ENCODE results near the gene CASQ1. TPM values are rescaled to one million over a fixed set of nuclear protein-coding genes. Genes with fewer than 3 reads are reported as not detected.

CASQ1 gene
- total RNA-seq (2014; rRNA removed; shearing (Covaris generic); ENCODE audit: low replicate concordance), result not detected in 2 replicates

DNA sequence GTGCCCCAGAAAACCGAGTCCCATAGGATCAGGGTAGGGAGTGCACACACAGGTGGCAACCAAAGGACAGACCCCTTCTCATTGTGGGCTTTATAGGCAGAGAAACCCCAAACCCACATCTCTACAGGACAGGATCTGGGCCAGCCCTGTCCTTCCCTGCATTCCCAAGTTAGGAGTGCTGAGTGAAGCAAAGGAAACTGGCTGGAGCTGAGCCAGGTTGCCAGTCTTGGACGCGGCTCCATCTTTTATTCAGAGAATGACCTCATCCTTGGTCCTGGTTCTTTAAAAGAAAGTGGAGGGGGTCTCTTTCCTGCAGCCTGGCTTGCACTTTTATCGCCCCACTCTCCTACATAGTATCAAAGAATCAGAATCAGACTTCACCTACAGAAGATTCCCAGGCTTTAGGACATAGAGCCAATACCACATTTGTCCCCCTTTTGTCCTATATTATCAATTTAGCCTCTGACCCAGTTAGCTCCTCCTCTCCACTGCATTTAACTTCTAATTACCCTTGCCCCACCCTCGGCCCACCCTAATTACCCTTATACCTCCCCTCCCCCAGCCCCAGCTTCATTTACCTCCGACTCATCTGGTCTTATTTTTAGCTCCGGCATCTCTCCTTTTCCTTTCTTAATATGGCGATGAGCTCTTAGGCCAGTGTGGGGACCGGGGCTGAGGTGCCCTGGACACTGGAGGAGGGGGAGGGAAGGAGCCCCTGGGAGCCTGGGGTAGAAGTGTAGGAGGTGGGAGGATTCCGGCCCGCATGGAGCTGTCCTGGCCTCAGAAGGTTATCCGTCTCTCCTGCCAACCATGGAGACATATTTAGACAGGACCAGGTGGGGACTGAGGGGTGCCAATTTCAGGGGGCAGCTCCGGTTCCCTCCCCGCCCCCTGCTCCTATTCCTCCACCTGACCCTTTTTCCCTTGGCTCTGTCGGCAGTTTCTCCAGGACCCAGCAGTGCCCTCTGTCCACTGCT, at the start of gene CASQ1:
Gene CASQ1 (plus strand): TSS at position 927 of the 977 bp plus-strand sequence. CDS start 177 bp downstream, outside the sequence.
- DNase-seq (ENCODE audit: low read depth), result no peak
- in situ Hi-C loops (cut with HindIII; ENCODE audit: low pct_unique_long_range_greater_than_20kb, low sequenced_read_pairs), result no loop called here

DNA sequence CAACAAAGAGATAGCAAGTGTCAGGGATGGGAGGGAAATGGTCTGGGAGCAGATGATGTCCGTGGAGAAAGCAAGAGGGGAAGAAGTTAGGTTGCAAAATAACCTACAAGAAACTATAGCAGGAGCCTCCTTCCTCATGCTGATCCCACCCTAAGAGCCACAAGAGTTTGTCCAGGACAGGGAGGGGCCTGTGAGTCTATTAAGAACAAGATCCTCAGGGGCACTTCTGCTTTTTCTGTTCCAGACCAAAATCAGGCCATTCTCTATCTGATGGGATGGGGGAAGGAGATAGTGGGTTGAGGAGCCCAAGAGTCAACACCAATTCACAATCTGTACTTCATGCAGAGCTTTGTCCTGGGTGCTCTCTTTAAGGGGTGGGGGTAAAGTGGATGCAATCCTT, 46.7 kb upstream of the CASQ1 start:
- DNase-seq (ENCODE audit: low read depth), result no peak
- in situ Hi-C loops (cut with HindIII; ENCODE audit: low pct_unique_long_range_greater_than_20kb, low sequenced_read_pairs), result no loop called here

DNA sequence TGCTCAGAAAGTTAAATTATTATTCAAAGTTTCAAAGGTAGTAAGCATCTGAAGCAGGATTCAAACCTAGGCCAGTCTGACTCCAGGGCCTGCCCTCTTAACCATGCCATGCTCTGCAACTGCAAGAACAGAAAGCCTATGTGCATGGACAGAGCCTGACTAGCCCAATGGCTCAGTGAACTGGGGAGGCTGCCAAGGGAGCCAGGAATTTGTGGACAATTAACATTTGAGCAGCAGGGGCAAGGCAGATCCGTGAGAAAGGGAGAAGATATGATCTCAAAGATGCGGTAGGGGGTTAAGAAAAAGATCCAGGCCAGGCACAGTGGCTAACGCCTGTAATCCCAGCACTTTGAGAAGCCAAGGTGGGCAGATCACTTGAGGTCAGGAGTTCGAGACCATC, 45.5 kb upstream of the CASQ1 start:
- DNase-seq (ENCODE audit: low read depth), result no peak
- in situ Hi-C loops (cut with HindIII; ENCODE audit: low pct_unique_long_range_greater_than_20kb, low sequenced_read_pairs), result no loop called here

GRCh38 chr1:160146107-160146506, 44.3 kb upstream of the CASQ1 start:
- in situ Hi-C loops (cut with HindIII; ENCODE audit: low pct_unique_long_range_greater_than_20kb, low sequenced_read_pairs), result no loop called here
- no peak for DNase-seq (ENCODE audit: low read depth)

DNA sequence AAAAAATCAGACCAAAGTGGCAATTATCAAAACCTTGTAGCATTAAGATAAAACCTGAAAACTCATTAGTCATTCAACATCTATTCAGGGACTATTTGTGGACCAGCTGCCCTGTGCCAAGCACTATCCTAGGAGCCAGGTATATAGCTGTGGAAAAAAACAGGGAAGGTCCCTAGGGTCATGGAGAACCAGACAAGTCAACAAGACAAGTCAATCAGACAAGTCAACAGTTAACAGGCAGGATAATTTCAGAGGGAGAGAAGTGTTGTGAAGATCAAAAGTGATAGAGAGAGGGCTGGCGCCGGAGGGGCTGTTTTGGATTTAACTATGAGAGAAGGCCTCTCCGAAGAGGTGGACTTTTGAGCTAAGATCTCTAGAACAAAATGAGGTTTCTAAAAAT, 42.3 kb upstream of the CASQ1 start:
- DNase-seq (ENCODE audit: low read depth), result no peak

GRCh38 chr1:160149233-160149632, 41.1 kb upstream of the CASQ1 start:
- DNase-seq (ENCODE audit: low read depth), result no peak
- in situ Hi-C loops (cut with HindIII; ENCODE audit: low pct_unique_long_range_greater_than_20kb, low sequenced_read_pairs), result no loop called here

More for the DNA sequence above, 42.3 kb upstream of the CASQ1 start:
- in situ Hi-C loops (cut with HindIII; ENCODE audit: low pct_unique_long_range_greater_than_20kb, low sequenced_read_pairs), result no loop called here

DNA sequence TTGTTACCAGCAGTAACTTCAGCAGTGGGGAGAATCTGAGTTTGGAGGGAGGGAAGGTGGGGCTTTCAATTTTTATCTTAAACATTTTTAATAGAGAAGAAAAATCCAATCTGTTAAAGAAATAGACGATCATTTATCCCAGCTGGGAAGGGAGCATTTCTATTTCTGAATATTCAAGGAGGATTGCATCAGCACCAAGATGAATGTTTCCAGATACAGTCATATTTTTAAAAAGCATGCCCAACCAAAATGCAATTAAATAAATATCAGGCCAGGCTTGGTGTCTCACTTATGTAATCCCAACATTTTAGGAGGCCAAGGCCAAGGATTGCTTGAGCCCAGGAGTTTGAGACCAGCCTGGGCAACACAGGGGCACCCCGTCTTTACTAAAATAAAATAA, 40.7 kb upstream of the CASQ1 start:
- DNase-seq (ENCODE audit: low read depth), result no peak

DNA sequence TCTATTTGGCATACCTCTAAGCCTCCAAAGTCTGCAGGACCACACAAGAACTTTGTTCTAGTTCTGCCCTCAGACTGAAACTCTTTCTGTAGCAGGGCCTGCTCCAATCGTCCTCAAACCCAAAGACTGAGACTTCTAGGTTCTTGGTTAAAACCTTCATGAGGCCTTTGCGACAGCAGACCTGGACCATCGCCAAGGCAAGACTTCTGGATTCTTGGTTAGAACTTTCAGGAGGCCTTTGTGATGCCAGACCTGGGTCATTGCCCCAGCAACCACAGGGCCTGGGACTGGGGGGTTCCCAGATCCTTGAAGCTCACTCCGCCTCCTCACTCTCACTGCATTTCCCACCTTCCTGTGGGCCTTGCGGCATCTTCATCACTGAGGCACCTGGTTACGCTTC, 39.1 kb upstream of the CASQ1 start, which contains the start of gene ATP1A4:
Gene ATP1A4 (plus strand): TSS at position 301 of the 400 bp plus-strand sequence. CDS start 438 bp downstream, outside the sequence.
- in situ Hi-C loops (cut with HindIII; ENCODE audit: low pct_unique_long_range_greater_than_20kb, low sequenced_read_pairs), result no loop called here
- no peak for DNase-seq (ENCODE audit: low read depth)

More for the DNA sequence above, 40.7 kb upstream of the CASQ1 start:
- in situ Hi-C loops (cut with HindIII; ENCODE audit: low pct_unique_long_range_greater_than_20kb, low sequenced_read_pairs), result no loop called here

DNA sequence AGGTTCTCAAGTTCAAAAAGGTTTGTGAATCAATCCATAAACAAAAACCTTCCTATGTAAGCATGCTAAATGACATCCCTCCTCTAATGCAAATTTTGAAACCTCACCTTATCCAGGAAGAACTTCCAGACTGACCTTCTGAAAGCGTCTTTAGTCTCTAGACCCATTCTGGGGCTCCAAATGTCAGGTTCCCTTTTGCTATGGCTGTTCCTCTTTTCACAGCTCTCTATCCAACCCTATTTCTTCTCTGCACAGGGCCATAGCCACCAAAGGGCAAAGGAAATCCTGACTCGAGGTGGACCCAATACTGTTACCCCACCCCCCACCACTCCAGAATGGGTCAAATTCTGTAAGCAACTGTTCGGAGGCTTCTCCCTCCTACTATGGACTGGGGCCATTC, 35.6 kb upstream of the CASQ1 start:
- in situ Hi-C loops (cut with HindIII; ENCODE audit: low pct_unique_long_range_greater_than_20kb, low sequenced_read_pairs), result no loop called here

DNA sequence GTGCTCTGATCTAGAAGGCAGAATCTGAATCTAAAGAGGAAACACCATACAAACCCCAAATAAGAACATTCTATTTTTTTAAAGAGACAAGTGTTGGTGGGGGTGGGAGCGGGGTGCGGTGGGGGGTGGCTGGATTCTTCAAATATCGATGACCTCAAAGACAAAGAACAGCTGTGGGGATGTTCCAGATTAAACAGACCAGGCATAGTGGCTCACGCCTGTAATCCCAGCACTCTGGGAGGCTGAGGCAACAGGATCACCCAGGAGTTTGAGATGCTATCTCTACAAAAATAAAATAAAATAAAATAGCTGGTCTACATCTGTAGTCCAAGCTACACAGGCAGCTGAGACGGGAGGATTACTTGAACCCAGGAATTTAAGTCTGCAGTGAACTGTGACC, 34.0 kb upstream of the CASQ1 start:
- in situ Hi-C loops (cut with HindIII; ENCODE audit: low pct_unique_long_range_greater_than_20kb, low sequenced_read_pairs), result no loop called here
- DNase-seq (ENCODE audit: low read depth), result no peak

More for the DNA sequence above, 35.6 kb upstream of the CASQ1 start:
- DNase-seq (ENCODE audit: low read depth), result no peak

GRCh38 chr1:160157174-160157573, 33.2 kb upstream of the CASQ1 start:
- DNase-seq (ENCODE audit: low read depth), result no peak
- in situ Hi-C loops (cut with HindIII; ENCODE audit: low pct_unique_long_range_greater_than_20kb, low sequenced_read_pairs), result no loop called here

- DNase-seq (ENCODE audit: low read depth), result no peak
- in situ Hi-C loops (cut with HindIII; ENCODE audit: low pct_unique_long_range_greater_than_20kb, low sequenced_read_pairs), result no loop called here
Observed at GRCh38 chr1:160158031-160158430, 32.3 kb upstream of the CASQ1 start.

- in situ Hi-C loops (cut with HindIII; ENCODE audit: low pct_unique_long_range_greater_than_20kb, low sequenced_read_pairs), result no loop called here
- DNase-seq (ENCODE audit: low read depth), result no peak
Observed at GRCh38 chr1:160158534-160158933, 31.8 kb upstream of the CASQ1 start.

GRCh38 chr1:160159846-160160245, 30.5 kb upstream of the CASQ1 start:
- in situ Hi-C loops (cut with HindIII; ENCODE audit: low pct_unique_long_range_greater_than_20kb, low sequenced_read_pairs), result no loop called here
- DNase-seq (ENCODE audit: low read depth), result no peak

- in situ Hi-C loops (cut with HindIII; ENCODE audit: low pct_unique_long_range_greater_than_20kb, low sequenced_read_pairs), result no loop called here
- no peak for DNase-seq (ENCODE audit: low read depth)
Observed at GRCh38 chr1:160161965-160162705, 28.2 kb upstream of the CASQ1 start.

- no peak for DNase-seq (ENCODE audit: low read depth)
- in situ Hi-C loops (cut with HindIII; ENCODE audit: low pct_unique_long_range_greater_than_20kb, low sequenced_read_pairs), result no loop called here
Observed at GRCh38 chr1:160162931-160163330, 27.4 kb upstream of the CASQ1 start.

DNA sequence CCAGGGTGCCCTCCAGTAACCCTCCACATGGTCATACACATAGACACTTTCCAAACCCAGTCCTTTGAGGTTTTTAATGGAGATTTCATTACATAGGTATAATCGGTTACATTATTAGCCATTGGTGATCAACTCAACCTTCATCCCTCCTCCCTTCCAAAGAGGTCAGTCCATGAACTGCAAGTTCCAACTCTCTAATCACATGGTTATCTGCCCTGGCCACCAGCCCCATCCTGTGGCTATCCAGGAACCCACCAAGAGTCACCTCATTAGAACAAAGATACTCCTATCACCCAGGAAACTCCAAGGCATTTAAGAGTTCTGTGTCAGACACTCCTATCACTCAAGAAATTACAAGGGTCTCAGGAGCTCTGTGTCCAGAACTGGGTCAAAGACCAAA, 26.8 kb upstream of the CASQ1 start:
- no peak for DNase-seq (ENCODE audit: low read depth)
- in situ Hi-C loops (cut with HindIII; ENCODE audit: low pct_unique_long_range_greater_than_20kb, low sequenced_read_pairs), result no loop called here

DNA sequence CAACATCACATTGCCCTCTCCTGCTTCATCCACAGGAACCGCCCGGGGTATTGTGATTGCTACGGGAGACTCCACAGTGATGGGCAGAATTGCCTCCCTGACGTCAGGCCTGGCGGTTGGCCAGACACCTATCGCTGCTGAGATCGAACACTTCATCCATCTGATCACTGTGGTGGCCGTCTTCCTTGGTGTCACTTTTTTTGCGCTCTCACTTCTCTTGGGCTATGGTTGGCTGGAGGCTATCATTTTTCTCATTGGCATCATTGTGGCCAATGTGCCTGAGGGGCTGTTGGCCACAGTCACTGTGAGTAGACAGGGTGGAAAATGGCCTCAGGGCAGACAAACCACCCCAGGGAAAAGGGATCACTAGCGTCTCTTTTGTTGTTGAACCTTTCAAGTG, 26.3 kb upstream of the CASQ1 start:
- no peak for DNase-seq (ENCODE audit: low read depth)
- in situ Hi-C loops (cut with HindIII; ENCODE audit: low pct_unique_long_range_greater_than_20kb, low sequenced_read_pairs), result no loop called here

All from Caki2 (cell line).